Bronchial epithelial cell (primary cell): ENCODE results near the gene SCG5. TPM values are rescaled to one million over a fixed set of nuclear protein-coding genes. Genes with fewer than 3 reads are reported as not detected.

Source experiments
- DNase-seq: peaks from one replicate; pipeline ENCODE4 v3.0.0-alpha.2; 2010; ENCODE audit warnings: low read depth
- FAIRE-seq: peaks from 2 replicates; lab custom pipeline; 2011; peaks lifted over from hg19 to GRCh38; lab: Jason Lieb, UNC
- H3K27me3 ChIP-seq: 2 replicates; pipeline ENCODE4 v1.5.1; 2011; ENCODE audit warnings: low read length; ENCODE audit not compliant: control insufficient read depth, insufficient read depth
- H3K36me3 ChIP-seq: 2 replicates; pipeline ENCODE4 v1.5.1; 2011; ENCODE audit warnings: low read length; ENCODE audit not compliant: control insufficient read depth, insufficient read depth
- H3K4me3 ChIP-seq: 2 replicates; pipeline ENCODE4 v1.5.1; 2011; ENCODE audit warnings: mild to moderate bottlenecking, low read depth, low read length, control low read depth
- CTCF ChIP-seq: IDR thresholded peaks from 2 replicates; pipeline ENCODE4 v1.5.1; 2011; ENCODE audit warnings: mild to moderate bottlenecking, moderate library complexity, low read length, control low read depth, inconsistent platforms; ENCODE audit not compliant: insufficient read depth, severe bottlenecking
- total RNA-seq: library from RNA; depleted of rRNA; stranded (reverse); fragments of >200 nt; gene quantifications from 2 replicates; pipeline ENCODE4 v1.2.1, GENCODE V29; 2014

Gene SCG5
- total RNA-seq, 1 donor from 2014 or later = 11.8 TPM

GRCh38 chr15:32709295-32710033, 68.0 kb downstream of the SCG5 start:
- H3K36me3 ChIP-seq = no peaks in the 10 kb centered on the region
- TF ChIP-seq CTCF = no peak
- DNase-seq (no peak), FAIRE-seq (peak; percentile 50)
- no peak overlapping the region for H3K4me3 ChIP-seq
- H3K27me3 ChIP-seq = peaks cover 5% of the 10 kb centered on the region

- H3K4me3 ChIP-seq = no peak overlapping the region
- FAIRE-seq = no peak
- TF ChIP-seq CTCF = no peak
- H3K36me3 ChIP-seq = no peaks in the 10 kb centered on the region
- peak; percentile 50 for DNase-seq
- H3K27me3 ChIP-seq = peaks cover 43% of the 10 kb centered on the region
Measured at GRCh38 chr15:32715276-32715675, 73.8 kb downstream of the SCG5 start.

- H3K36me3 ChIP-seq = no peaks in the 10 kb centered on the region
- FAIRE-seq (no peak), DNase-seq (no peak)
- peaks cover 44% of the 10 kb centered on the region for H3K27me3 ChIP-seq
- no peak overlapping the region for H3K4me3 ChIP-seq
- TF ChIP-seq CTCF = no peak
Measured at GRCh38 chr15:32716216-32716914, 74.9 kb downstream of the SCG5 start.

- Histone ChIP-seq H3K4me3 (no peak overlapping the region), H3K27me3 (peaks cover 44% of the 10 kb centered on the region), H3K36me3 (no peaks in the 10 kb centered on the region)
- no peak for TF ChIP-seq CTCF
- DNase-seq = no peak
- no peak for FAIRE-seq
Measured at GRCh38 chr15:32716915-32717425, 75.5 kb downstream of the SCG5 start.

- Histone ChIP-seq H3K4me3 (no peak within 1 kb of the TSS), H3K27me3 (peaks cover 42% of the 10 kb centered on the region), H3K36me3 (no peaks in the 10 kb centered on the region)
- no peak for DNase-seq
- FAIRE-seq = no peak
- no peak for TF ChIP-seq CTCF
Measured at GRCh38 chr15:32717426-32718226, 76.1 kb downstream of the SCG5 start, which contains the start of gene GREM1. TSS of gene GREM1 (plus strand) at chr15:32718004. CDS start at chr15:32730691, 12,687 bp downstream.
